HG03378 (cell line): ENCODE data around the gene INO80D.
A peak's percentile ranks its signal among the peaks of the same experiment; 100 is the strongest.
"Not testable (repeated sequence)": the region's sequence is repeated elsewhere in the genome, so short reads cannot be mapped to it uniquely, and the experiment has no call there.

Experiments used
- ATAC-seq: cut with Tn5 transposase; IDR thresholded peaks from one replicate; pipeline ENCODE4 v1.9.1; 2021; ENCODE audit warnings: mild to moderate bottlenecking, moderate library complexity; ENCODE audit not compliant: unreplicated experiment

INO80D gene

DNA sequence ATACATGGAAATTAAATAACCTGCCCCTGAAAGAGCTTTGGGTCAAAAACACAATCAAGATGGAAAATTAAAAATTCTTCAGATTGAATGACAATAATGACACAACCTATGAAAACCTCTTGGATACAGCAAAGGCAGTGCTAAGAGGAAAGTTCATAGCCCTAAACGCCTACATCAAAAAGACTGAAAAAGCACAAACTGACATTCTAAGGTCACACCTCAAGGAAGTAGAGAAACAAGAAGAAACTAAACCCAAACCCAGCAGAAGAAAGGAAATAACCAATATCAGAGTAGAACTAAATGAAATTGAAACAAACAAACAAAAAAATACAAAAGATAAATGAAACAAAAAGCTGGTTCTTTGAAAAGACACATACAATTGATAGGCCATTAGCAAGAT is 52.5 kb downstream of the INO80D start:
- ATAC-seq = not testable (repeated sequence)

GRCh38 chr2:206031950-206032567 is 53.9 kb downstream of the INO80D start:
- ATAC-seq = no peak

- ATAC-seq = peak; percentile 81
Observed at GRCh38 chr2:206031162-206031784, 54.7 kb downstream of the INO80D start.

DNA sequence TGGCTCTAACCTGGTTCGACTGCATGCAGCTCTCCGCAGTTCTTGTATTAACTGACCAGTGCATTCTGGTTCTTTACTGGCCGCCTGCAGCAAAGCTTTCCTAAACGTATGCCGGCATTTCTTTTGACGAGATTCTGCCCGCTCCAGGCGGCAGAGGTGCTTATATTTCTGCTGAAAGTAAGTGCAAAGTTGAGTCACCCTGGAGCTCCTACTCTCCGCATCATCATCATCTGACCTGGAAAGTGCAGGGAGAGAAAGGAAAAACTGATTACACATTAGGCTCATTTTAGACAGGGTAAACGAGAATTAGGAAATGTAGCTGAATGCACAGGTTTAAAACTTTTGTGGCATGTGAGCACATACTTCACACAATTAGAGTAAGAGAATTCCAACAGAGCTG is 57.9 kb downstream of the INO80D start:
- no peak for ATAC-seq

GRCh38 chr2:206023183-206023582 is 62.8 kb downstream of the INO80D start:
- no peak for ATAC-seq

DNA sequence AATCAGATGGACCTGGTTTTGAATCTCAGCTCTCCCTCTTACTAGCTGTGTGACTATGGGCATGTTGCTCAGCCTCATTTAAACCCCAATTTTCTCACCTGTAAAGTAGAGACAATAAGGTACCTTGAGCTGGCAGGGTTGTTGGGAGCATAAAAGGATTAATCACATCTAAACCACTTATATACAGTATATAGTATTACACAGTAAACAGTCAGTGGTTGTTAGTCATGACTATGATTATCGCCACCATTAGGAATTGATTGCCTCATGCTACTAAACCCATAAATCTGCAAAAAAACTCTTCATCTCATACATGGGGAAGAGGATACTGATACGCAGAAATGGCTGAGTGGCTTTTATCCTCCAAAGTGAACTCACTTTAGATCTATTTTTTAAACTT is 65.8 kb downstream of the INO80D start:
- ATAC-seq = no peak

GRCh38 chr2:206015746-206016145 is 70.2 kb downstream of the INO80D start:
- ATAC-seq = not testable (repeated sequence)

DNA sequence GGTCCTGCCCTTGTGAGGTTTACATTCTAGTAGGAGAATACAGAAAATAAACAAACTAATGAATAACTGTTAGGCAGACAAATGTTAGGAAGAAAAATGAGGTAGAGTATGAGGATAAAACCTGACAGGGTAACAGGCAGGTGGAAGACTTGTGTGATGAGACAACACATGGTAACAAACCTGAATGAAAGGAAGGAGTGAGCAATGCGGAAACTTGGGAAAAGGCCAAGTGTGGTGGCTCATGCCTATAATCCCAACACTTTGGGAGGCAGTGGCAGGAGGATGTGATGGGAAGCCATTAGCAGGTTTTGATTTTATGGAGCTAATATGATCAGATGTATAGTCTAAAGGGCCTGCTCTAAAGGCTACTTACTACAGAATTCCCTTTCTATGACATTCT is 74.2 kb downstream of the INO80D start:
- ATAC-seq = no peak

GRCh38 chr2:206011018-206011614 is 74.9 kb downstream of the INO80D start:
- no peak for ATAC-seq

GRCh38 chr2:206004004-206004693 is 81.8 kb downstream of the INO80D start:
- ATAC-seq = no peak

DNA sequence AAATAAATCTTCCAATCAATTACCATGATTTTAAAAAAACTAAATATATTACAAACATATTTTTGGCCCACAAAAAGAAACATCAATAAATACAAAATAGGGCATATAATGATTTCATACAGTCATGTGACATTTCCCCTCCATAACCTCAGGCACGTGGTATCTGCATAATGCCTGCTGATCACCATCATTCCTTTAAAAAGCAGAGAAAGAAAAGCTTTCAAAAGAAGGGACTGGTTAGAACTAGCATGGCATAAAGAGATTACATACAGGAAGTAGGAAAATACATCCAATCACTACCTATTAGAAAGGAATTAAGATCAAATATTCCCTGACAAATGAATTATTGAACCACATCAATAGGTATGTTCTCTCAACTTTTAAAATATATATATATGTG is 83.5 kb downstream of the INO80D start:
- ATAC-seq = no peak

DNA sequence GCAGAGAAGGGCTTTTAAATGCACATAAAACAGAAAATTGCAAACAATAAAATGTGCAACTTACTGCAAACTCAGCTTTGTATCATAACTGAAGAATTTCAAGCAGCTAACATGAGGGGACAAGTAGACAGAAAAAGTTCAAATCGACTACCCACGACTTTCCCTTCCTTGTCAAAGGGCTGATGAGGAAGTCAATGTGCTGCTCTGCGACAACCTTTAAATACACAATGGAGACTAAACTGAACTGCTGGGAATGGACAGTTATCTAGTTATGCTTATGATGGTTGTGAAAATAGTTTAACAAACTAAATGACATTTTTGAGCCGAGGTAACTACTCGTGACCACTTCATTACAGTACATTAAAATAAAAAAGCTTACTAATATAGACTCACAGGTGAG is 84.1 kb downstream of the INO80D start:
- ATAC-seq = no peak

DNA sequence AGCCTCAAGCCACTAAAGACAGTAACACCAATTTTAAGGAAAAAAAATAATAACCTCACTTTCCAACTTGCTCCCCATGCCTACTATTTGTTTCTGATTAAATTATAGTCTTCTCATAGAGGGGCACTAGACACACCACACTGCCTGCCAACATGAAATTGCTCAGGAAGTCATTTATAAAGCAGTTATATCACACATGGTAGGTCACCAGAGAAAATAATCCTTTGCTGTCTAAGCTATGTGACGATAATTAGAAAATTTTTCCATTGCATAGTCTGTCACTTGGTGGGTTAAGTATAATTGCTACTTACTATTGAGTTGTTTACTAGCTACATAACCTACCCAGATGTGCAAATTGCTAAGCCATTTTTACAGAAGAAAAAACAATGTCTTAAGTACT is 85.2 kb downstream of the INO80D start:
- ATAC-seq = no peak

DNA sequence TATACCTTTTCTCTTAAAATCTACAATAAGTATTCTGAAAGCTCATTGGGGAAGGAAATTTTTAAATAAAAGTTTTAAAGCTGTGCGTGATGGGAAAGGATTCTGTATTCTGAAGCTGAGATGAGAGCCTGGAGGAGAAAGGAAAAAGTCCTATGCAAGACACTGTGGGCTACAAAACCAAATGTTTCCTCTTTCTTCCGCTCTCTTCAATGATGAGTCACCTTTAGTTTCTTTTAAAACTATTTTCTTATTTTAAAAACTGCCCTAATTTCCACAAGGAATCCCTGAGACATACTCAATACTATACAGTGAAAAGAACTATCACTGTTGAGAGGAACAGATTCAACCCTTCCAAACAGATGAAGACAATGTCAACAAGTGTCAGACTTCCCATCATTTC is 87.4 kb downstream of the INO80D start:
- no peak for ATAC-seq

DNA sequence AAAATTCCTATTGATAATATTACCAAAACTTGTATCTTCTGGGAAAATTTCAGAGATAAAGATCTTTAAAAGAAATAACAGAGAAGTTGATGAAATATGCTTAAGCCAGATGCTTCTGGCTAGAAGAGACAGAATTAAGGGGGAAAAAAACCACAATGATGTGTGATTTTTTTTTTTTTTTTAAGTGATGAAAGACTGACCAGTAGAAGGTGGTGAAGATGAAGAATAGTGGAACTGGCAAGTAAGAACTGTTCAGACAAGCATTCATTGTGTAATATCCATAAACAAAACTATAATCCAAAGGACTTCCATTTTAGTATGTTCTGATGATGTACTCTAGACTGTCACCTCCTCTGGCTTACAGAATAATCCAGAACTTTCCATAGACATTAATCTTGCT is 89.8 kb downstream of the INO80D start:
- ATAC-seq = no peak

DNA sequence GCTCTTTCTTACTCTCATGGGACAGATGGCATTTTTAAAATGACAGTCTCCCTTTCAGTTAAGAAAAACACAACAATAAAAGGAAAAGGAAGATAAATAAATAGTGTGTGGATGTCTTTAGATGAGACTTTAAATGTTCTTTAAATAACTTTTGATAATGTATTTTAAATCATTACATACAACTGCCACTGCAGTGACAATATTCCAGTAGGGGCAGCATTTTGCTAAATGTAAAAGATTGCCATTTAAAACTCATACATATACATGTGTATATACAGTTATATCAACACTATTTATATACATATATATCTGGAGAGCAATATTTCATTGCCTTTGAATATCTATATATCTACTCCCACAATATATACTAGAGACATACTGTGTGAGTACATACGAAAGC is 90.7 kb downstream of the INO80D start:
- ATAC-seq = no peak

DNA sequence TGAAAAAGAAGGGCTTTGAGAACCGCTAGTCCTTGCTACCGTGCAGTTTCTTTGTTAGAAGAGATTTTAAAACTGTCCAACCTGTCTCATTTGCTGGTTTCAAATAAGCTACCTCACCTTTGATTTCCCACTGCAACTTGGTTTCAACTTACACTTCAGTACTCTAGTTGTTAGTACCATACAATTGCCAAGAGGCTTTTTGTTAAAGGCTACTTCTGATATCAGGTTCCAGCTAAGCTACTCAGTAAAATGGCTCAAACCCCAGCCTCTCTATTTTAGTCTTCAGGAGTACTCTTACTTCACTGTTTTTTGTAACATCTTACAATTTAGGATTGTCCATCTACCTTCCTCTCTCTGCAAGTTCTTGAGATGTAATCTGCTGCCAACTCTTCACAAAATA is 91.6 kb downstream of the INO80D start:
- ATAC-seq = no peak

DNA sequence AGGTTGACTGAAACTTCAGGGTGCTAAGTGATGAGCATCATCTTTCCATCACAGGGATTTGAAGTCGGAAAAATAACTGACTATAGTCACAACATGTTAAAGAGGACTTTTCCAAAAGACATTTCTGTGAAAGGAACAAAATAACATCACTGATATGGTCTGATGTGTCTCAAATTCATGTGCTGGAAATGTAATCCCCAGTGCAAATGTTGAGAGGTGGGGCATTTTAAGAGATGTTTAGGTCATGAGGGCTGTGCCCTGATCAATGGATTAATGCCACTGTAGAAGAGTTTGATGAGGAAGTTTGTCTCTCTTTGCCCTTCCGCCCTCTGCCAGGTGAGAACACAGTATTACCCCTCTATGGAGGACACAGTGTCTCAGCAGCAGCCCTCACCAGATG is 95.9 kb downstream of the INO80D start:
- ATAC-seq = no peak

GRCh38 chr2:205989271-205990071 is 96.5 kb downstream of the INO80D start:
- ATAC-seq = no peak

- ATAC-seq = not testable (repeated sequence)
Observed at GRCh38 chr2:205988681-205989080, 97.3 kb downstream of the INO80D start.

DNA sequence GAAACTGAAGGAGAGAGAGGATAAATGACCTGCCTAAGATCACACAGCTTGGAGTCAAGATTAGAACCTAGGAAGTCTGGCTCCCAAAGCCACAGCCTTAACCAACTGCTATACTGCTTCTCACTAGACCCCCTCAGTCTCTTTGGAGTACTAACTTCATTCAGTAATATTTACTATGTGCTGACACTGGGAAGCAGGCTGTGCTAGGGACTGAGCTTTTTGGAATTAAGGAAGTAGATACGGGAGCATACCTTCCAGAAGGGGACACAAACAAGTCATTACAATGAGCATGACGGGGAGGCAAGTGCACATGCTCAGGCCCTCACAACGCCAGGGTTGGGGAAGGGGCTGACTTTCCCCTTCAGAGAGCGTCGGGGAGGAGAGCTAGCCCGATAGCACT is 97.7 kb downstream of the INO80D start:
- no peak for ATAC-seq
